MCF 10A (cell line): Measurements from ENCODE around the gene TOGARAM2. TPM values are rescaled to one million over a fixed set of nuclear protein-coding genes. Genes with fewer than 3 reads are reported as not detected.

Source experiments
- BruUV-seq: library from RNA; stranded (reverse); fragments of 400-500 nt; replicated peaks from 2 replicates; lab custom pipeline; 2021; lab: Mats Ljungman, UMichigan
- CTCF ChIA-PET: fragments of 300-600 bp; sonication (Branson Sonifier 250); formaldehyde crosslinking; extraction: SDS; loops from one replicate; lab custom pipeline; 2021; ENCODE audit warnings: antibody characterized with exemption, inconsistent platforms; lab: Yijun Ruan, JAX
- POLR2A ChIA-PET: fragments of 300-600, 350-650 bp; sonication (Branson Sonifier 250); formaldehyde crosslinking; extraction: SDS; loops from one replicate; lab custom pipeline; 2020; ENCODE audit warnings: antibody characterized with exemption, inconsistent platforms; lab: Yijun Ruan, JAX
- DNase-seq: peaks from one replicate; pipeline ENCODE4 v3.0.0-alpha.2; 2018; ENCODE audit not compliant: unreplicated experiment
- H3K27ac Mint-ChIP-seq: one replicate; pipeline ENCODE4 v1.8.0; 2022; ENCODE audit warnings: mild to moderate bottlenecking, low read depth, mixed read lengths; ENCODE audit not compliant: unreplicated experiment
- H3K27me3 Mint-ChIP-seq: one replicate; pipeline ENCODE4 v1.8.0; 2022; ENCODE audit warnings: mixed read lengths; ENCODE audit not compliant: insufficient read depth, unreplicated experiment
- H3K36me3 Mint-ChIP-seq: one replicate; pipeline ENCODE4 v1.8.0; 2022; ENCODE audit warnings: mild to moderate bottlenecking, moderate library complexity, mixed read lengths; ENCODE audit not compliant: insufficient read depth, unreplicated experiment
- H3K4me1 Mint-ChIP-seq: one replicate; pipeline ENCODE4 v1.8.0; 2022; ENCODE audit warnings: mixed read lengths; ENCODE audit not compliant: insufficient read depth, unreplicated experiment
- H3K4me3 Mint-ChIP-seq: one replicate; pipeline ENCODE4 v1.8.0; 2022; ENCODE audit warnings: mild to moderate bottlenecking, moderate library complexity, mixed read lengths; ENCODE audit not compliant: unreplicated experiment
- H3K9me3 Mint-ChIP-seq: one replicate; pipeline ENCODE4 v1.8.0; 2022; ENCODE audit warnings: mixed read lengths; ENCODE audit not compliant: unreplicated experiment
- CTCF ChIP-seq: fragments of 200-600 bp; IDR thresholded peaks from one replicate; pipeline ENCODE4 v1.8.0; 2022; ENCODE audit warnings: antibody characterized with exemption, mild to moderate bottlenecking; ENCODE audit not compliant: unreplicated experiment
- intact Hi-C: fragments of 100-400 bp; cut with micrococcal nuclease; formaldehyde crosslinking; loops from 2 replicates; pipeline ENCODE4 v1.14.1; 2022
- total RNA-seq: library from RNA; stranded (reverse); gene quantifications from 2 replicates; pipeline ENCODE4 v1.2.3, GENCODE V29; 2022

The TOGARAM2 gene
- total RNA-seq, 1 experiment from 2014 or later: 0.16 TPM

GRCh38 chr2:29061616-29062015, 80.5 kb downstream of the TOGARAM2 start:
- no peak for DNase-seq

GRCh38 chr2:29062371-29062770, 81.3 kb downstream of the TOGARAM2 start:
- Mint-ChIP-seq H3K27me3 (no peaks in the 10 kb centered on the region), H3K9me3 (no peaks in the 10 kb centered on the region), H3K4me3 (no peak overlapping the region), H3K4me1 (peaks cover 35% of the 10 kb centered on the region), H3K36me3 (peaks cover 6% of the 10 kb centered on the region), H3K27ac (no peak overlapping the region)
- no peak for TF ChIP-seq CTCF
- DNase-seq: no peak
- intact Hi-C loops: no loop called here
- POLR2A ChIA-PET: interaction anchor here (0.9 to 10.4 kb wide), 4 partner anchors 15 to 62 kb away, joined by 4 to 230 read pairs (median 5); partner anchors contain the start of gene CLIP4
- CTCF ChIA-PET: interaction anchor here (1.0 to 1.8 kb wide), 5 partner anchors 8 to 134 kb away, joined by 3 to 9 read pairs (median 4); no protein-coding TSS in a partner anchor
- BruUV-seq: no TSS peak

More at GRCh38 chr2:29061616-29062015, 80.5 kb downstream of the TOGARAM2 start:
- no TSS peak for BruUV-seq
- peaks cover 6% of the 10 kb centered on the region for H3K36me3 Mint-ChIP-seq
- H3K27me3 Mint-ChIP-seq: no peaks in the 10 kb centered on the region
- no peak for TF ChIP-seq CTCF
- no peaks in the 10 kb centered on the region for H3K9me3 Mint-ChIP-seq
- ChIA-PET CTCF (interaction anchor here (1.0 kb wide), 1 partner anchor 103 kb away, joined by 3 read pairs; no protein-coding TSS in a partner anchor), POLR2A (interaction anchor here (10.4 kb wide), 1 partner anchor 55 kb away, joined by 230 read pairs; the partner anchor contains the start of gene CLIP4)
- H3K4me1 Mint-ChIP-seq: peaks cover 30% of the 10 kb centered on the region
- H3K4me3 Mint-ChIP-seq: no peak overlapping the region
- intact Hi-C loops: no loop called here
- H3K27ac Mint-ChIP-seq: no peak overlapping the region

GRCh38 chr2:29063056-29063455, 82.0 kb downstream of the TOGARAM2 start:
- intact Hi-C loops: no loop called here
- POLR2A ChIA-PET: interaction anchor here (0.8 to 10.4 kb wide), 14 partner anchors 9 to 150 kb away, joined by 3 to 230 read pairs (median 4); partner anchors contain the start of gene CLIP4
- no peak for DNase-seq
- peaks cover 6% of the 10 kb centered on the region for H3K36me3 Mint-ChIP-seq
- BruUV-seq: no TSS peak
- no peak for TF ChIP-seq CTCF
- no peak overlapping the region for H3K27ac Mint-ChIP-seq
- no peaks in the 10 kb centered on the region for H3K9me3 Mint-ChIP-seq
- CTCF ChIA-PET: interaction anchor here (1.0 to 1.8 kb wide), 7 partner anchors 9 to 133 kb away, joined by 3 to 9 read pairs (median 4); no protein-coding TSS in a partner anchor
- H3K4me1 Mint-ChIP-seq: peaks cover 42% of the 10 kb centered on the region
- H3K4me3 Mint-ChIP-seq: peak overlapping the region; percentile 55
- no peaks in the 10 kb centered on the region for H3K27me3 Mint-ChIP-seq

DNA sequence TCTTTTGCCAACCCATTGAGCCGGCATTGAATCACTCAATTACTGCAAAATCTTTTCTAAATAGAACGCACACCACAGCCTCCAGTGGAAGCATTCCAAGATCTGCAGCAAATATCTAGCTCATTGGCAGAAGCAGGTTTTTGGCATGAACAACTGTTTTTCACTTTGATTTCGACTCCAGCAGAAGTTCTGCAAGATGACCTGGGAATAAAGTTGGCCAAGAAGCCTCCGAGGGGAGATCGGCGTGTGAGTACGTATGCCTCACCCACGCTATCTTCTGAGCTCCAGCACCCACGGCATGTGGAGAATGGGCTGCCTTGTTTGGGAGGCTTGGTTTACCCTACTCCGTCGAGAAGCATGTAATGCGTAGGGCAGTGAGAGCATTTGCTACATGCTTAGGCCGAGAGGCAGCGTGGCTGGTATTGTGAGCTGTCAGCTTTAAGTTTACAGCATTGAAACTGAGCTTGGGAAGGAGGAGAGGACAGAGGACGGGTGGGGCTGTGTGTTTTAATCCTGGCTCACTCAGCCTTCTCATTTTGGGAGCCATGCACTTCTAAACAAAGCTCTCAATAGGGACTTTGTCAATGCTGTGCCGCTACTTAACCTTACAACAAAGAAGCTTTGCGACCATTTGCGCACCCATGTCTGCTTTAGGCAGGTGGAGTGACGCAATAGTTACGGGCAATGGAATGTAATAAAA, 82.7 kb downstream of the TOGARAM2 start:
- POLR2A ChIA-PET: interaction anchor here (0.6 to 10.4 kb wide), 14 partner anchors 9 to 859 kb away, joined by 3 to 230 read pairs (median 4); partner anchors contain the start of gene CLIP4
- CTCF ChIA-PET: interaction anchor here (0.6 to 1.8 kb wide), 7 partner anchors 9 to 126 kb away, joined by 3 to 9 read pairs (median 4); no protein-coding TSS in a partner anchor
- peak; percentile 47 for DNase-seq

More for the DNA sequence above, 82.7 kb downstream of the TOGARAM2 start:
- BruUV-seq: no TSS peak
- peak overlapping the region; percentile 54 for H3K27ac Mint-ChIP-seq
- no peaks in the 10 kb centered on the region for H3K9me3 Mint-ChIP-seq
- H3K27me3 Mint-ChIP-seq: no peaks in the 10 kb centered on the region
- intact Hi-C loops: no loop called here
- peaks cover 1% of the 10 kb centered on the region for H3K36me3 Mint-ChIP-seq
- TF ChIP-seq CTCF: no peak
- peaks cover 49% of the 10 kb centered on the region for H3K4me1 Mint-ChIP-seq
- peak overlapping the region; percentile 55 for H3K4me3 Mint-ChIP-seq
